Pancreas (tissue), 10 donors: ENCODE measurements around the gene WWP2. TPM values are rescaled to one million over a fixed set of nuclear protein-coding genes. Genes with fewer than 3 reads are reported as not detected.
"Not testable (repeated sequence)": the region's sequence is repeated elsewhere in the genome, so short reads cannot be mapped to it uniquely, and the experiment has no call there.

Experiments
- ATAC-seq, 4 donors: fragments of 200-7000 bp; cut with Tn5 transposase; one replicate each; pipeline versions ENCODE4 v1.8.0 to v1.9.1; 2020; ENCODE audit warnings: mild to moderate bottlenecking in 4 of 4, moderate library complexity in 4 of 4
- DNase-seq, 6 donors: peaks; one replicate each; pipeline ENCODE4 v3.0.0-alpha.2; 2020
- FAIRE-seq: peaks from 2 replicates; lab custom pipeline; 2012; peaks lifted over from hg19 to GRCh38; lab: Jason Lieb, UNC
- H3K27ac ChIP-seq, 4 donors: fragments of 200-600 bp; sonication (generic); 1 replicate in 3 of 4; 2 replicates in 1 of 4; pipeline versions ENCODE4 v1.5.0 to v1.8.0; 2020
- H3K27me3 ChIP-seq, 4 donors: fragments of 200-600 bp; one replicate each; pipeline ENCODE4 v1.8.0; 2021
- H3K36me3 ChIP-seq, 3 donors: fragments of 200-600 bp; sonication (generic) in 1 of 3; one replicate each; pipeline versions ENCODE4 v1.5.0 to v1.8.0; 2020 to 2021
- H3K4me1 ChIP-seq, 3 donors: fragments of 200-600 bp; one replicate each; pipeline ENCODE4 v1.8.0; 2021
- H3K4me3 ChIP-seq, 4 donors: fragments of 200-600 bp; sonication (generic) in 2 of 4; one replicate each; pipeline versions ENCODE4 v1.5.0 to v1.8.0; 2020 to 2021
- H3K9me3 ChIP-seq, 4 donors: fragments of 200-600 bp; one replicate each; pipeline ENCODE4 v1.8.0; 2021
- CTCF ChIP-seq, 4 donors: fragments of 200-600 bp; sonication (generic) in 3 of 4; IDR thresholded peaks; one replicate each; pipeline versions ENCODE4 v1.5.0 to v1.8.0; 2021; ENCODE audit warnings: antibody characterized with exemption in 4 of 4
- WGBS, 2 donors: extraction: QIAGEN DNeasy Blood & Tissue Kit; methylation state at CpG; one replicate each; pipeline ENCODE4 v1.1.7; 2013; 5-methylcytosine and 5-hydroxymethylcytosine counted together
- intact Hi-C, 3 donors: fragments of 100-400 bp; cut with DNase I; formaldehyde crosslinking; loops; one replicate each; pipeline versions ENCODE4 v1.11.1 to v1.14.2; 2022
- polyA plus RNA-seq, 2 donors: library from polyadenylated mRNA; stranded (reverse); fragments of 200-250 nt; gene quantifications; one replicate each; pipeline ENCODE4 v1.2.3, GENCODE V29; 2013
- total RNA-seq, 6 donors: library from RNA; stranded (reverse); fragmentation: NEBNext Ultra II Directional in 4 of 6; extraction: Animal tissue kit (Norgen Biotek cat#: 25700) in 4 of 6; gene quantifications; one replicate each; pipeline versions ENCODE4 v1.2.1 to v1.2.4, GENCODE V29; 2021 to 2023
- donor health status: healthy with polysubstance abuse.
- donor health status: DM: no; HTN: no; CAD: no; lungs with moderate emphysema.
- donor health status: DM: no; HTN: no; CAD: no.
- donor health status: control.
- donor health status: control.
- donor health status: Bipolar disorder and iron deficiency.
- donor health status: DM: yes; HTN: yes; CAD: no.
- donor health status: DM: no; HTN: no; CAD: no.
- donor health status: DM: no; HTN: no; CAD: no.
- donor health status: DM: yes; HTN: yes; CAD: no.

Gene WWP2
- total and polyA plus RNA-seq, 8 donors, result 27.4 to 50.4 (median 35.4) TPM

GRCh38 chr16:69775563-69775962 lies 13.4 kb downstream of the WWP2 start:
- no peaks in the 10 kb centered on the region for H3K9me3 ChIP-seq
- intact Hi-C loops, result no loop called here
- H3K27me3 ChIP-seq, result no peaks in the 10 kb centered on the region
- H3K4me1 ChIP-seq, result peaks cover 7 to 21% (median 15%) of the 10 kb centered on the region in 3 donors
- H3K27ac ChIP-seq, result no peak overlapping the region
- H3K36me3 ChIP-seq, result no peaks in the 10 kb centered on the region
- DNase-seq (no peak), FAIRE-seq (no peak), ATAC-seq (no peak)
- no peak for TF ChIP-seq CTCF (IDR thresholded peaks at IDR 0.05)
- no peak overlapping the region for H3K4me3 ChIP-seq

GRCh38 chr16:69779724-69780123 lies 17.6 kb downstream of the WWP2 start:
- Histone ChIP-seq H3K4me1 (no peaks in the 10 kb centered on the region), H3K9me3 (no peaks in the 10 kb centered on the region), H3K36me3 (no peaks in the 10 kb centered on the region), H3K4me3 (no peak overlapping the region), H3K27me3 (no peaks in the 10 kb centered on the region), H3K27ac (no peak overlapping the region)
- no peak for ATAC-seq
- 85 to 95% methylated on average over 2 of the region's 2 CpGs for WGBS, 2 donors
- TF ChIP-seq CTCF (IDR thresholded peaks at IDR 0.05), result no peak
- no peak for FAIRE-seq
- no peak for DNase-seq
- intact Hi-C loops, result no loop called here

- Histone ChIP-seq H3K27me3 (no peaks in the 10 kb centered on the region), H3K27ac (no peak overlapping the region), H3K4me1 (no peaks in the 10 kb centered on the region), H3K4me3 (no peak overlapping the region), H3K9me3 (no peaks in the 10 kb centered on the region), H3K36me3 (no peaks in the 10 kb centered on the region)
- WGBS, 2 donors, result 80 to 85% methylated on average over 3 of the region's 3 CpGs
- DNase-seq (no peak), FAIRE-seq (no peak), ATAC-seq (no peak)
- no peak for TF ChIP-seq CTCF (IDR thresholded peaks at IDR 0.05)
- intact Hi-C loops, result no loop called here
These were observed 19.0 kb downstream of the WWP2 start for GRCh38 chr16:69781118-69781517.

GRCh38 chr16:69784586-69784985 lies 22.5 kb downstream of the WWP2 start:
- FAIRE-seq (no peak), DNase-seq (no peak), ATAC-seq (no peak)
- H3K4me1 ChIP-seq, result no peaks in the 10 kb centered on the region
- H3K27me3 ChIP-seq, result no peaks in the 10 kb centered on the region
- intact Hi-C loops, result no loop called here
- no peaks in the 10 kb centered on the region for H3K9me3 ChIP-seq
- no peak overlapping the region for H3K4me3 ChIP-seq
- peaks cover 0 to 5% (median 0%) of the 10 kb centered on the region in 3 donors for H3K36me3 ChIP-seq
- 70 to 73% methylated on average over 6 of the region's 6 CpGs for WGBS, 2 donors
- TF ChIP-seq CTCF (IDR thresholded peaks at IDR 0.05), result no peak
- no peak overlapping the region for H3K27ac ChIP-seq

GRCh38 chr16:69787883-69788282 lies 25.8 kb downstream of the WWP2 start:
- no peak for FAIRE-seq
- no peak for TF ChIP-seq CTCF (IDR thresholded peaks at IDR 0.05)
- no peaks in the 10 kb centered on the region for H3K9me3 ChIP-seq
- no peak overlapping the region for H3K27ac ChIP-seq
- no peak overlapping the region for H3K4me3 ChIP-seq
- no peak for ATAC-seq
- no peaks in the 10 kb centered on the region for H3K27me3 ChIP-seq
- H3K36me3 ChIP-seq, result peaks cover 0 to 11% (median 0%) of the 10 kb centered on the region in 3 donors
- 91 to 96% methylated on average over 4 of the region's 4 CpGs for WGBS, 2 donors
- intact Hi-C loops, result no loop called here
- DNase-seq, result no peak
- H3K4me1 ChIP-seq, result no peaks in the 10 kb centered on the region

GRCh38 chr16:69791391-69791847 lies 29.3 kb downstream of the WWP2 start:
- H3K27ac ChIP-seq, H3K9me3 ChIP-seq, FAIRE-seq, intact Hi-C loops, H3K27me3 ChIP-seq, H3K4me1 ChIP-seq, H3K4me3 ChIP-seq, ATAC-seq, DNase-seq: not testable (repeated sequence)
- H3K36me3 ChIP-seq, result peaks cover 0 to 11% (median 0%) of the 10 kb centered on the region in 3 donors
- 95 to 98% methylated on average over 6 of the region's 6 CpGs for WGBS, 2 donors
